ENCODE results near the gene MSLN.

DNA sequence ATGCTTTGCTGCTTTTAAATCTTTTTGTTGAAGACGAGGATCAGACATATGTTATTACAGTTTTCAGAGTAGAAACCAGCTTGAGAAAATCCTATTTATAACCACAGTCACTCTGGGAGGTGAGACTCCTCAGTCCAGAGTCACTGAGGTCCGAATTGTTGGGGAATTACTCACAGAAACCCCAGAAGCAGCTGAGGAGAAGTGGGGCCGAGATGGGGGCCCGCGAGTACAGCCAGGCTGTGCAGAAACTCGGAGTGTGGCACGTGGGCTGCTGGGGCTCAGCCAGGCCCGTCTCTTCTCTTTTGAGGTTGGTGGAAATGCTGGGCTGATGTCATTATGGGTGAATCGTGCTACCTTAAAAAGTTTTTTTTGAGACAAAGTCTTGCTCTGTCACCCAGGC, 54.4 kb downstream of the MSLN start:
- TF ChIP-seq EZH2 (IDR thresholded peaks at IDR 0.05; ENCODE audit: borderline replicate concordance, low read length) (no peak), CTCF (IDR thresholded peaks at IDR 0.05; ENCODE audit: low read length) (no peak)

All from OCI-LY1 (cell line).